Peyer's patch (tissue), 4 donors: Measurements from ENCODE around the gene C5AR2.

ENCODE experiments used
- CTCF ChIP-seq, 6 experiments: fragments of 450-650 bp in 4 of 6; fragments of 200-600 bp in 2 of 6; sonication (generic) in 1 of 6; IDR thresholded peaks; one replicate each; pipeline ENCODE4 v1.5.1; 2017 to 2019; ENCODE audit warnings: antibody characterized with exemption in 6 of 6, mild to moderate bottlenecking in 3 of 6, moderate library complexity in 1 of 6
- POLR2A ChIP-seq, 2 donors: fragments of 450-650 bp; IDR thresholded peaks; one replicate each; pipeline ENCODE4 v1.5.1; 2017; ENCODE audit warnings: antibody characterized with exemption in 2 of 2, mild to moderate bottlenecking in 2 of 2, moderate library complexity in 2 of 2

- no peak for TF ChIP-seq CTCF (IDR thresholded peaks at IDR 0.05)
- no peak for TF ChIP-seq POLR2A (IDR thresholded peaks at IDR 0.05)
These were observed 47.5 kb downstream of the C5AR2 start for GRCh38 chr19:47379381-47379938.
